MCF 10A (cell line): ENCODE measurements around the gene PTCHD1. TPM values are rescaled to one million over a fixed set of nuclear protein-coding genes. Genes with fewer than 3 reads are reported as not detected.

ENCODE experiments used
- BruUV-seq: library from RNA; stranded (reverse); fragments of 400-500 nt; replicated peaks from 2 replicates; lab custom pipeline; 2021; lab: Mats Ljungman, UMichigan
- CTCF ChIA-PET: fragments of 300-600 bp; sonication (Branson Sonifier 250); formaldehyde crosslinking; extraction: SDS; loops from one replicate; lab custom pipeline; 2021; ENCODE audit warnings: antibody characterized with exemption, inconsistent platforms; lab: Yijun Ruan, JAX
- POLR2A ChIA-PET: fragments of 300-600, 350-650 bp; sonication (Branson Sonifier 250); formaldehyde crosslinking; extraction: SDS; loops from one replicate; lab custom pipeline; 2020; ENCODE audit warnings: antibody characterized with exemption, inconsistent platforms; lab: Yijun Ruan, JAX
- DNase-seq: peaks from one replicate; pipeline ENCODE4 v3.0.0-alpha.2; 2018; ENCODE audit not compliant: unreplicated experiment
- H3K27ac Mint-ChIP-seq: one replicate; pipeline ENCODE4 v1.8.0; 2022; ENCODE audit warnings: mild to moderate bottlenecking, low read depth, mixed read lengths; ENCODE audit not compliant: unreplicated experiment
- H3K27me3 Mint-ChIP-seq: one replicate; pipeline ENCODE4 v1.8.0; 2022; ENCODE audit warnings: mixed read lengths; ENCODE audit not compliant: insufficient read depth, unreplicated experiment
- H3K36me3 Mint-ChIP-seq: one replicate; pipeline ENCODE4 v1.8.0; 2022; ENCODE audit warnings: mild to moderate bottlenecking, moderate library complexity, mixed read lengths; ENCODE audit not compliant: insufficient read depth, unreplicated experiment
- H3K4me1 Mint-ChIP-seq: one replicate; pipeline ENCODE4 v1.8.0; 2022; ENCODE audit warnings: mixed read lengths; ENCODE audit not compliant: insufficient read depth, unreplicated experiment
- H3K4me3 Mint-ChIP-seq: one replicate; pipeline ENCODE4 v1.8.0; 2022; ENCODE audit warnings: mild to moderate bottlenecking, moderate library complexity, mixed read lengths; ENCODE audit not compliant: unreplicated experiment
- H3K9me3 Mint-ChIP-seq: one replicate; pipeline ENCODE4 v1.8.0; 2022; ENCODE audit warnings: mixed read lengths; ENCODE audit not compliant: unreplicated experiment
- intact Hi-C: fragments of 100-400 bp; cut with micrococcal nuclease; formaldehyde crosslinking; loops from 2 replicates; pipeline ENCODE4 v1.14.1; 2022
- total RNA-seq: library from RNA; stranded (reverse); gene quantifications from 2 replicates; pipeline ENCODE4 v1.2.3, GENCODE V29; 2022
- TF ChIP-seq, protein P1 (sequence below): fragments of 200-600 bp; IDR thresholded peaks from one replicate; pipeline ENCODE4 v1.8.0; 2022; ENCODE audit warnings: antibody characterized with exemption, mild to moderate bottlenecking; ENCODE audit not compliant: unreplicated experiment

Gene PTCHD1
- total RNA-seq, 1 experiment from 2014 or later = not detected

DNA sequence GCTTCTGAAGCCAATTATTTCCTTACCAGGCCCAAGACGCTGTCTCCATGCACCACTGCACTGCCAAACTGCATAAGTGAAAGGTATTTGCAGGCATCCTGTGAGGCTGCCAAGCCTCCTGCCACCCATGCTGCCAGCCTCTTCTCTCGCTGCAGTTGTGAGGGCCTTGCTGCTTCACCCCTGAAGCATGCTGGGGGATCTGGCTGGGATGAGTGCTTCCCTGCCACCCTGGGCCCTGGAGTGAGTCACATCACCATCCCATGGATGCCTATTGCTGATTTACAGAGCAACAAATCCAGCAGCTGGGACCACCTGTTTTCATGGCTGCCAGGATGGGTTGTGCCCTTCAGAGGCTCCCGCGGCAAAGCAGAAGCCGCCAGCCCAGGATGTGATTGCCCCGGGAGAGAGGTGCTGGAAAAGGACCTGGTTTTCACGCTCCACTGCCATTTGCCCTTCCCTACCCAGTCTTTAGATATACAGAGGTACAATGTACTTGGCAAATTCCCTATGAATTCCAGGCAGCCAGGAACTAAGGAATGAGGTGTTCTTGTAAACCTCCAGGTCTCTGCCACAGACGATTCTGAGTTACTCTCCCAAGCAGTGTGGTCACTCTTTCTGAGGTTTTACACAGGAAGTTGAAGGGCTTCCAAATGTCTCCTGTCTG lies 41.5 kb upstream of the PTCHD1 start:
- CTCF ChIA-PET = interaction anchor here (0.6 to 0.7 kb wide), 2 partner anchors 8 to 513 kb away, joined by 3 to 4 read pairs; no protein-coding TSS in a partner anchor
- Mint-ChIP-seq H3K27me3 (peaks cover 25% of the 10 kb centered on the region), H3K9me3 (no peaks in the 10 kb centered on the region), H3K4me1 (no peaks in the 10 kb centered on the region), H3K4me3 (no peak overlapping the region), H3K36me3 (no peaks in the 10 kb centered on the region), H3K27ac (no peak overlapping the region)
- BruUV-seq = no TSS peak
- intact Hi-C loops = no loop called here
- POLR2A ChIA-PET = no interaction called here
- TF ChIP-seq, protein P1, sequence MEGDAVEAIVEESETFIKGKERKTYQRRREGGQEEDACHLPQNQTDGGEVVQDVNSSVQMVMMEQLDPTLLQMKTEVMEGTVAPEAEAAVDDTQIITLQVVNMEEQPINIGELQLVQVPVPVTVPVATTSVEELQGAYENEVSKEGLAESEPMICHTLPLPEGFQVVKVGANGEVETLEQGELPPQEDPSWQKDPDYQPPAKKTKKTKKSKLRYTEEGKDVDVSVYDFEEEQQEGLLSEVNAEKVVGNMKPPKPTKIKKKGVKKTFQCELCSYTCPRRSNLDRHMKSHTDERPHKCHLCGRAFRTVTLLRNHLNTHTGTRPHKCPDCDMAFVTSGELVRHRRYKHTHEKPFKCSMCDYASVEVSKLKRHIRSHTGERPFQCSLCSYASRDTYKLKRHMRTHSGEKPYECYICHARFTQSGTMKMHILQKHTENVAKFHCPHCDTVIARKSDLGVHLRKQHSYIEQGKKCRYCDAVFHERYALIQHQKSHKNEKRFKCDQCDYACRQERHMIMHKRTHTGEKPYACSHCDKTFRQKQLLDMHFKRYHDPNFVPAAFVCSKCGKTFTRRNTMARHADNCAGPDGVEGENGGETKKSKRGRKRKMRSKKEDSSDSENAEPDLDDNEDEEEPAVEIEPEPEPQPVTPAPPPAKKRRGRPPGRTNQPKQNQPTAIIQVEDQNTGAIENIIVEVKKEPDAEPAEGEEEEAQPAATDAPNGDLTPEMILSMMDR = no peak
- DNase-seq = peak; percentile 5

DNA sequence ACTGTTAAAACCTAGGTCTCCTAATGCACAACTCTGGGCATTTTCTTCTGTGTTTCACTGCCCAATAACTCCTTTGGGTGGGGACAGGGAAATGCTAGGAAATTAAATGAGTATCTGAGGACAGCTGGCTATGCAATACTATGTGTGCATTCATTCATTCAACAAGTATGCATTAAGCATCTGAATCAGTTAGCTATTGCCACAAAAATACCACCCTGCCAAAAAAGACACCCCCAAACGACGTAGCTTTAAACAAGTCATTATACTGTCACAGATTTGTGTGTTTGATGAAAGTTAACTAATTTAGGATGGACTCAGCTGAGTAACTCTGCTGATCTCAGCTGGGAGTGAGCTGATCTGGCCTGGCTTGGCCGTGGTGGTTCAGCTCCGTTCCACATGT lies 29.8 kb upstream of the PTCHD1 start:
- Mint-ChIP-seq H3K9me3 (no peaks in the 10 kb centered on the region), H3K27me3 (peaks cover 55% of the 10 kb centered on the region), H3K4me3 (no peak overlapping the region), H3K36me3 (no peaks in the 10 kb centered on the region), H3K27ac (no peak overlapping the region), H3K4me1 (no peaks in the 10 kb centered on the region)
- ChIA-PET POLR2A (no interaction called here), CTCF (interaction anchor here (1.2 kb wide), 1 partner anchor 13 kb away, joined by 4 read pairs; no protein-coding TSS in a partner anchor)
- TF ChIP-seq, protein P1 = no peak
- BruUV-seq = no TSS peak
- intact Hi-C loops = no loop called here
- DNase-seq = no peak

DNA sequence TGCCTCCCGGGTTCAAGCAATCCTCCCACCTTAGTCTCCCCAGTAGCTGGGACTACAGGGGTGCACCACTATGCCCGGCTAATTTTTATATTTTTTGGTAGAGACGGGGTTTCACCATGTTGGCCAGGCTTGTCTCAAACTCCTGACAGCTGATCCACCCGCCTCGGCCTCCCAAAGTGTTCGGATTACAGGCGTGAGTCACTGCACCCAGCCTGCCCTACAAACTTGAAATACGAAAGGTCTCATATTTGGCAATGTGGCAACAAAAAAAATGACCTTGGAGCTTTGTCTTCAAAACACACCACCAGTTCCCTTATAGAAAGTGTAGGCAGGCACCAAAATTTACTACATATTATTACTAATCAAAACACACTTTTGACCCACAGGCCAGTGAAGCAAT lies 22.9 kb upstream of the PTCHD1 start:
- no peaks in the 10 kb centered on the region for H3K36me3 Mint-ChIP-seq
- POLR2A ChIA-PET = interaction anchor here (0.6 kb wide), 1 partner anchor 1212 kb away, joined by 3 read pairs; no protein-coding TSS in a partner anchor
- peak; percentile 33 for DNase-seq
- H3K27ac Mint-ChIP-seq = no peak overlapping the region
- H3K9me3 Mint-ChIP-seq = no peaks in the 10 kb centered on the region
- TF ChIP-seq, protein P1 = no peak
- H3K27me3 Mint-ChIP-seq = peaks cover 54% of the 10 kb centered on the region
- H3K4me3 Mint-ChIP-seq = no peak overlapping the region
- intact Hi-C loops = no loop called here
- H3K4me1 Mint-ChIP-seq = no peaks in the 10 kb centered on the region
- BruUV-seq = no TSS peak
- CTCF ChIA-PET = no interaction called here

DNA sequence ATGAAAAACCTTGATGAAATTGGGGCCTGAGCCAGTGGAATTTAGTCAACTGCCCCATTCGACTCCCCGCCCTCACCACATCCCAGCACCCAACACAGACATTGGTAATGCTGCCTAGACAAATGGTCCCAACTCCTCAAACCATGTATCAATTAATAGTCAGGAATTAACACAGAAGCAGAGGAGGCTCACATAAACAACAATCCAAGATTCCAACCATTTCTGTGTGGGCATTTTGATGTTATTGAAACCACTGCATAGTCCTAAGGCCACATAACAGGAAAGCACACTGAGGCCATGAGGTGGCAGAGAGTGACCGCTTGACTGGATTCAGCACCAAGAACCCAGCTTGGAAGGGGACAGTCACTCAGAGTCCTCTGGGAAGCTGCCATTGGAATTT lies 22.5 kb upstream of the PTCHD1 start:
- intact Hi-C loops = no loop called here
- H3K27me3 Mint-ChIP-seq = peaks cover 50% of the 10 kb centered on the region
- no peaks in the 10 kb centered on the region for H3K4me1 Mint-ChIP-seq
- H3K4me3 Mint-ChIP-seq = no peak overlapping the region
- H3K9me3 Mint-ChIP-seq = no peaks in the 10 kb centered on the region
- no peak for DNase-seq
- TF ChIP-seq, protein P1 = no peak
- H3K36me3 Mint-ChIP-seq = no peaks in the 10 kb centered on the region
- BruUV-seq = no TSS peak
- no peak overlapping the region for H3K27ac Mint-ChIP-seq
- POLR2A ChIA-PET = no interaction called here
- CTCF ChIA-PET = no interaction called here
